ENCODE measurements around the gene LEFTY1.
"Not testable (repeated sequence)": the region's sequence is repeated elsewhere in the genome, so short reads cannot be mapped to it uniquely, and the experiment has no call there.

The LEFTY1 gene

DNA sequence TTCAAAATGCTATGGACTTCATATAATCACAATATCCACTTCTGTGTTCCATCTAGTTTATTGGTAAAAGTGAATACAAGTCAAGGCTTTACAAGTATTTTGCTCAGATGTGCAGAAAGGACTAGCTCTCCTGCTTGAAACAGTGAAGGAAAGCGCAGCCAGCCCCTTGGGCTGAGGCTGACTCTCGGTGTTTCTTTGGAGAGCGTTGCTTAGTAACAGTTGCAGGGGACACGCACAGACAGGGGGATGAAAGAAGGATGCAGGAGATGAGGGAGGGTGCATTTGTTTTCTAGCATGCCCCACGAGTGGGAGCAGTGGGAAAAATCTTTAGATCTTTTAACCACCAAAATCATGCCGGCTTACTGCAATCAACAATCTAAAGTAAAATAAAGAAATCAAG lies 26.0 kb upstream of the LEFTY1 start:
- peak; percentile 46 for DNase-seq

- no peak for DNase-seq
Observed at GRCh38 chr1:225914391-225914790, 25.4 kb upstream of the LEFTY1 start.

- no peak for DNase-seq
Observed at GRCh38 chr1:225911191-225912130, 22.5 kb upstream of the LEFTY1 start.

DNA sequence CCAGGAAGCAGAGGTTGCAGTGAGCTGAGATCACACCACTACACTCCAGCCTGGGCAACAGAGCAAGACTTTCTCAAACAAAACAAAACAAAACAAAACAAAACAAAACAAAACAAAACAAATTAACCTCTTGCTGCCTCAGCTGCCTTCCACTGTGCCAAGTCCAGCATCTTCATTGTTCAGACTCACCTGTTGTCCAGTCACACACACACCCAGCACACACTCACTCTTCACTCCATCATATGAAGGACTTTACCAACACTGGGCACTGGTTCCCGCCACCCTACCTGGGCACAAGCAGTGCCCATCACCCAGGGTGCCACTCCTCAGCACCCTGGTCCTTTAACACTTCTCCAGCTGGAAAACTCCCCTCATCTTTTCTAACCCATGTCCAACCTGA lies 20.5 kb upstream of the LEFTY1 start:
- DNase-seq, result no peak

GRCh38 chr1:225908773-225909172 lies 19.8 kb upstream of the LEFTY1 start:
- no peak for DNase-seq

GRCh38 chr1:225908013-225908640 lies 19.2 kb upstream of the LEFTY1 start:
- DNase-seq, result no peak

DNA sequence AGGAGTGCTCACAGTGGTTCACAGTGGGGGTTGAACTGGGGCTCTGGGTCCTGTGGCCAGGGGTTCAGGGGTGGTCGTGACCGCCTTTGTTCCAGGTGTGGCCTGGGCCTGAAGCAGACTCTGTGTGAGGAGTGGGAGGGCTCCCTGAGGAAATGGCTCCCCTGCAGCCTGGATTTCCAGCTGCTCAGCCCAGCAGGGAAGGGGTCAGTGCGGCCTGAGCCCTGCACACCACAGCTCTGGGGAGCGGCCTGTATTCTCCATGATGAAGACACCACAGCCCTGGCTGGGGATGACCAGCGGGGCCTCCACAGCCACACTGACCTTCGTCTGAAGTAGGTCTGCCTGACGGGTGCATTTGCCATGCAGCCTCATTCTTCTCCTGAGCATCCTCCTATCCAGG lies 18.4 kb upstream of the LEFTY1 start:
- DNase-seq, result no peak

DNA sequence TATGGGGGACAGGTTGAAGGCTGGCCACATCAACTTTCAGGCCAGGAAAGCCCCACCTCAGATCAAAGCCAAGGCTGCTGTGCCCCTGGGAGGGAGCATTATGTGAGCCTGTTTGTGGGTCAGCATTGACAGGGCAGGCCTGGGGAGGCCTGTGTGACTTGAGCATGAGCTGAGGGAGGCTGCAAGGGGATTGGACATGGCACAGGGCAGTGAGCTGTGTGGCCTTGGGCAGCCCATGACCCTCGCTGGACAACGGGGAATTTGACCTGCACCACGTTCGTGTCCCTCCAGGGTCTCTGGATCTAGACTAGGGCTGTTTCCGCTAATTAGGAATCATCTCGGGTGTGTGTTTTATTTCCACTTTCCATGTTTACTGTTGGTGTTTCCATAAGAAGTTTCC lies 17.5 kb upstream of the LEFTY1 start:
- no peak for DNase-seq

GRCh38 chr1:225903623-225904022 lies 14.7 kb upstream of the LEFTY1 start:
- no peak for DNase-seq

- DNase-seq, result no peak
Observed at GRCh38 chr1:225899044-225899925, 10.3 kb upstream of the LEFTY1 start.

DNA sequence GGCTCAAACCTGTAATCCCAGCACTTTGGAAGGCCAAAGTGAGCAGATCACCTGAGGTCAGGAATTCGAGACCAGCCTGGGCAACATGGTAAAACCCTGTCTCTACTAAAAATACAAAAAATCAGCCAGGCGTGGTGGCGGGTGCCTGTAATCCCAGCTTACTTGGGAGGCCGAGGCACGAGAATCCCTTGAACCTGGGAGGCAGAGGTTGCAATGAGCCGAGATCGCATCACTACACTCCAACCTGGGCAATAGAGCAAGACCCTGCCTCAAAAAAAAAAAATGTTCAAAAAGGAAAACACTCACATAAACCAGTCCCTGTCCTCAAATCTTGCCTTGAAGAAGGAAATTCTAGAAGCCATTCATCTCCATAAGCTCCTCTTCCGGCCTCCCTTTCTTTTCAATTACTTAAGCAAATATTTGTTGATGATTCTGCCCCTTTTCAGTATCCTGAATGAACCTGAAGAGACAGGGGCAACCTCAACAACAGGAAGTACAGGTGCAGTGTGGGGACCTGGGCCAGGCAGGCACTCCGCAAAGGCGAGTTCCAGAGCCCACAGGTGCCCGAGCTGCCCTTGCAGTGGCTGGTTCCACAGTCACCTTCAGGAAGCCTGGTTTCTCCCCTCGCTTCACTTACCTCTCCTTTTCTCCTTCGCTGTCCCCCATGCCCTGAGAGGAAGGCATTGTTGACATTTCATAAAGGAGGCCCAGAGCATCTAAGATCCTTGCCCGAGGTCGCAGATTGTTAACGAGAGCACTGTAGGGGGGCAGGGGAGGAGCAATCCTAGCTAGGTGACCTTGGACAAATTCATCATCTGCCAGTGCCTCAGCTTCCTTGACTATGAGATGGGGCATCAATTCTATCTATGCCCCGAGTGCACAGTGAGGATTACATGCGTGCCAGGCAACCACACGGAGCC lies 8.9 kb upstream of the LEFTY1 start:
- no peak for DNase-seq

- no peak for DNase-seq
Observed at GRCh38 chr1:225896937-225897549, 8.1 kb upstream of the LEFTY1 start.

- no peak for DNase-seq
Observed at GRCh38 chr1:225896494-225896893, 7.5 kb upstream of the LEFTY1 start.

DNA sequence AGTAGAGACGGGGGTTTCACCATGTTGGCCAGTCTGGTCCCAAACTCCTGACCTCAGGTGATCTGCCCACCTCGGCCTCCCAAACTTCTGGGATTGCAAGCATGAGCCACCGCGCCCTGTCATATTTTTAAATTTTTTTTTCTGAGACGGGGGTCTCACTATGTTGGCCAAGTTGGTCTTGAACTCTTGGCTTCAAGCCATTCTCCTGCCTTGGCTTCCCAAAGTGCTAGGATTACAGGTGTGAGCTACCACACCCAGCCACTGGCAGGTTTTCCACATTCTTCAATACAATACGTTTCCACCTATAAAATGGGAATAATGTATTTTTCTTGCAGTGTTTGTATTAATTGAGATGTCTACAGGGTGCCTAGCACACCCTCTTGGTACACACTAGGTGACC lies 3.4 kb upstream of the LEFTY1 start:
- DNase-seq, result no peak

- no peak for DNase-seq
Observed at GRCh38 chr1:225891229-225891972, 2.5 kb upstream of the LEFTY1 start.

GRCh38 chr1:225890346-225891228 lies 1.6 kb upstream of the LEFTY1 start:
- DNase-seq, result no peak

DNA sequence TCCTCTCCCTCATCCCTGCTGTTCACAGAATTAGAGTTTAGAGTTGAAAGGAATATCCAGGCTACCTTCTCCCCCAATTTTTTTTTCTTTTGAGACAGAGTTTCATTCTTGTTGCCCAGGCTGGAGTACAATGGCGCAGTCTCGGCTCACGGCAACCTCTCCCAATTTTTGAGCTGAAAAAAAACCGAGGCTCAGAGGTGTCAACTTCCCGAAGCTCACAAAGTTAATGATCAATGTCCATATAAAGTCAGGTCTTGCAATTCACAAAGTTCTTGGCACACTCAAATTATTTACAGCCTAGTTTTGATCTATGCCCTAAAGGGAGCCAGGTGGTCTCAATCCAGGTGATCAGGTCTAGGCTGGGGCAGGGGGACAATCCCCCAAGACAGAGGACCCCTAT lies 797 bp upstream of the LEFTY1 start:
- no peak for DNase-seq

GRCh38 chr1:225888289-225888897 lies 553 bp downstream of the LEFTY1 start:
- no peak for DNase-seq

- not testable (repeated sequence) for DNase-seq
Observed at GRCh38 chr1:225887554-225888288, 1.2 kb downstream of the LEFTY1 start.
